ENCODE measurements around the gene OR52A5.

OR52A5 gene

DNA sequence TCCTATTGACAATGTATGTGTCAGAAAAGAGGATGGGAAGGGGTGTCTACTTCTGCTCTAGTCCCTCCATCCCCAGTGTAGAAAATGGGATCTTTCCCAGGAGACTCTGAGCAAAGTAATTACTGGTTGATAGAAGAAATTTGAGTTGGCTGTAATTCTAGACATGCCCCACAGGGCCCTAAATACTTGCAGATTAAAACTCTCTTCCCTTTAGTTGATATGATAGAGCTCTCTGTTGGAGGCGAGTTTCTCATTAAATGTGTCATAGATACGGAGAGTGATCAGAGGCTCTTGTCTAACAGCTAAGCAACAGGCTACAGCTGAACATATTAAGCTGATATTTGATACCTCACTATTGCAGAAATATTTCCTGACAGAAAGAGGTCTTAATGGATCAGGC is 35.9 kb downstream of the OR52A5 start:
- H3K27ac ChIP-seq, result no peak overlapping the region
- TF ChIP-seq ZFX (IDR thresholded peaks at IDR 0.05), result no peak
- no peak for TF ChIP-seq CTCF (conservative IDR thresholded peaks at IDR 0.05)

- H3K27ac ChIP-seq, result no peak overlapping the region
- TF ChIP-seq CTCF (conservative IDR thresholded peaks at IDR 0.05) (no peak), ZFX (IDR thresholded peaks at IDR 0.05) (no peak)
Observed at GRCh38 chr11:5096011-5096410, 42.1 kb downstream of the OR52A5 start.

DNA sequence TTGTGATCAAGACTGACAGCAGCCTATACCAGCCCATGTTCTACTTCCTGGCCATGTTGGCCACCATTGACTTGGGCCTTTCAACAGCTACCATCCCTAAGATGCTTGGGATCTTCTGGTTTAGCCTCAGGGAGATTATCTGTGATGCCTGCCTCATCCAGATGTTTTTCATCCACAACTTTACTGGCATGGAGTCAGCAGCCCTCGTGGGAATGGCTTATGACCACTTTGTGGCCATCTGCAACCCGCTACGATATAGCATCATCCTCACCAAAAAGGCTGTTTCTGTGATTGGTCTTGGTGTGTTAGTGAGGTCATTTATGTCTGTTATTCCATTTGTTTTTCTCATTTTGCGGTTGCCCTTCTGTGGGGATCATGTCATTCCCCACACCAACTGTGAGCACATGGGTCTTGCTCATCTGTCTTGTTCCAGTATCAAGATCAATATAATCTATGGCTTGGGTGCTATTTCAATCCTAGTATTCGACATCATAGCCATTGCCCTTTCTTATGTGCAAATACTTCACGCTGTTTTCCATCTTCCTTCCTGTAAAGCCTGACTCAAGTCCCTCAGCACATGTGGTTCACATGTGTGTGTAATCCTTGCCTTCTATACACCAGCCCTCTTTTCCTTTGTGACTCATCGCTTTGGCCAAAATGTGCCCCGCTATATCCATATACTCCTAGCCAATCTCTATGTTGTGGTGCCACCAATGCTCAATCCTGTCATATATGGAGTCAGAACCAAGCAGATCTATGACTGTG is 45.2 kb downstream of the OR52A5 start:
- TF ChIP-seq CTCF (conservative IDR thresholded peaks at IDR 0.05) (no peak), ZFX (IDR thresholded peaks at IDR 0.05) (no peak)
- no peak overlapping the region for H3K27ac ChIP-seq

GRCh38 chr11:5090668-5091067 is 47.5 kb downstream of the OR52A5 start:
- H3K27ac ChIP-seq, result no peak overlapping the region
- TF ChIP-seq ZFX (IDR thresholded peaks at IDR 0.05) (no peak), CTCF (conservative IDR thresholded peaks at IDR 0.05) (no peak)

DNA sequence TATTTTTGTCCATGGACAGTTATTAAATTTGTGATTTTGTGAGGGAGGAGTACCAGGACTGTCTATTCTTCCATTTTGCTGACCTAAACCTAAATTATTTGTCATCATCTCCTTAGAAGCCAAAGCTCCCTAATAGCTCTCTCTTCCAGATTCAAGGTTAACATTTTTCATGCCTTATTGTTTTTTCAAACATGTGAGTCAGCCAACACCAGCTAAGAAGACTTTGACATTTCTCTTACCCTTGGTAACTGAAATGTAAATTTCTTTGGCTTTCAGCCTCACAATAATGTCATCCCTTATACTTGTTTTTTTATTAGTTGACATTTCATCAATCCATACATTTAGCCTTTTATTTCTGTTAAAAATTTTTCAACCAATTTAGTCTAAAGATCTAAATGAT is 49.6 kb downstream of the OR52A5 start:
- TF ChIP-seq ZFX (IDR thresholded peaks at IDR 0.05) (no peak), CTCF (conservative IDR thresholded peaks at IDR 0.05) (no peak)
- H3K27ac ChIP-seq, result no peak overlapping the region

DNA sequence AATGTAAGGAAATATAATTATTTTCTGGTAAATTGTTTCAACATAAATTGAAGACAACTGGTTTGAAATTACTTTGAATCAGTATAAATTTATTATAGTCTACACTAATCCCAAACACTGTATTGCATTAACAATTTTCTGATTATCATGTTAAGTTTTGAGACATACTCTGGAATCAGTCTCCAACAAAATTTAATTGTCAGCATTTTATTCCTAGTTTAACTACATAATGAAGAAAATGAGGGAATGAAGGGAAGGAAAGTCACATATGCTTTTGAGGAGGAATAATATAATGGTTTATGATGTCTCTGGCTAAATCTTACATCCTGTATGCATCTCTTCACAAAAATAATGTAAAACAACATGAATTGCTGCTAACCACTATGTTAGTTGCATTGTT is 54.6 kb downstream of the OR52A5 start:
- H3K27ac ChIP-seq, result no peak overlapping the region
- TF ChIP-seq CTCF (conservative IDR thresholded peaks at IDR 0.05) (no peak), ZFX (IDR thresholded peaks at IDR 0.05) (no peak)

GRCh38 chr11:5081405-5081804 is 56.8 kb downstream of the OR52A5 start:
- H3K27ac ChIP-seq, result no peak overlapping the region
- TF ChIP-seq ZFX (IDR thresholded peaks at IDR 0.05), result no peak
- no peak for TF ChIP-seq CTCF (conservative IDR thresholded peaks at IDR 0.05)
